Retinal pigment epithelial cell (primary cell): ENCODE data around the gene TST.

Source experiments
- DNase-seq: peaks from one replicate; pipeline ENCODE4 v3.0.0-alpha.2; 2010; ENCODE audit warnings: low read depth
- H3K4me3 ChIP-seq: 2 replicates; pipeline ENCODE4 v1.5.1; 2011; ENCODE audit warnings: mild to moderate bottlenecking, low read length, control low read depth, moderate library complexity
- TF ChIP-seq, protein P1 (sequence below): conservative IDR thresholded peaks from 2 replicates; pipeline ENCODE4 v1.5.1; 2011; ENCODE audit warnings: low read depth, low read length, control low read depth, inconsistent platforms

TST gene

GRCh38 chr22:37007651-37008050 lies 11.6 kb downstream of the TST start:
- TF ChIP-seq, protein P1, sequence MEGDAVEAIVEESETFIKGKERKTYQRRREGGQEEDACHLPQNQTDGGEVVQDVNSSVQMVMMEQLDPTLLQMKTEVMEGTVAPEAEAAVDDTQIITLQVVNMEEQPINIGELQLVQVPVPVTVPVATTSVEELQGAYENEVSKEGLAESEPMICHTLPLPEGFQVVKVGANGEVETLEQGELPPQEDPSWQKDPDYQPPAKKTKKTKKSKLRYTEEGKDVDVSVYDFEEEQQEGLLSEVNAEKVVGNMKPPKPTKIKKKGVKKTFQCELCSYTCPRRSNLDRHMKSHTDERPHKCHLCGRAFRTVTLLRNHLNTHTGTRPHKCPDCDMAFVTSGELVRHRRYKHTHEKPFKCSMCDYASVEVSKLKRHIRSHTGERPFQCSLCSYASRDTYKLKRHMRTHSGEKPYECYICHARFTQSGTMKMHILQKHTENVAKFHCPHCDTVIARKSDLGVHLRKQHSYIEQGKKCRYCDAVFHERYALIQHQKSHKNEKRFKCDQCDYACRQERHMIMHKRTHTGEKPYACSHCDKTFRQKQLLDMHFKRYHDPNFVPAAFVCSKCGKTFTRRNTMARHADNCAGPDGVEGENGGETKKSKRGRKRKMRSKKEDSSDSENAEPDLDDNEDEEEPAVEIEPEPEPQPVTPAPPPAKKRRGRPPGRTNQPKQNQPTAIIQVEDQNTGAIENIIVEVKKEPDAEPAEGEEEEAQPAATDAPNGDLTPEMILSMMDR: no peak
- no peak for DNase-seq
- no peak overlapping the region for H3K4me3 ChIP-seq

DNA sequence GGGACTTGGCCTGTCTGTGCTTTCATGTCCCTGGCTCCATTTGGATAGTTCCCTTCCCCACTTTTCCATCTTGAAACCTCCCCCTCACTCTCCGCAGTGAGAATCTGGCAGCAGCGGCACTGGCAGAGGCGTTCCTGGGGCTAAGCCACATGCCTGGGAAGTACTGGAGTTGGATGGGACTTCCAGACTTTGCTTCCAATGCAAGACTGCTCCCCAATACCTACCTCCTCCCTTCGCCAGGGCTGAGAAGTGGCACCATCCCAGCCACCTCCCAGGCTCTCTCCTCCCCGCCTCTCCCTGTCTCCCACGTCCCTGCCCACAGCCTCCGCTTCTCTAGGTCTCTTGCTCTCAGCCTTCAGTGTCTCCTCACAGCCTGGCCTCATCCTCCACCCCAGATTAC lies 16.6 kb downstream of the TST start:
- TF ChIP-seq, protein P1: no peak
- no peak overlapping the region for H3K4me3 ChIP-seq
- no peak for DNase-seq

DNA sequence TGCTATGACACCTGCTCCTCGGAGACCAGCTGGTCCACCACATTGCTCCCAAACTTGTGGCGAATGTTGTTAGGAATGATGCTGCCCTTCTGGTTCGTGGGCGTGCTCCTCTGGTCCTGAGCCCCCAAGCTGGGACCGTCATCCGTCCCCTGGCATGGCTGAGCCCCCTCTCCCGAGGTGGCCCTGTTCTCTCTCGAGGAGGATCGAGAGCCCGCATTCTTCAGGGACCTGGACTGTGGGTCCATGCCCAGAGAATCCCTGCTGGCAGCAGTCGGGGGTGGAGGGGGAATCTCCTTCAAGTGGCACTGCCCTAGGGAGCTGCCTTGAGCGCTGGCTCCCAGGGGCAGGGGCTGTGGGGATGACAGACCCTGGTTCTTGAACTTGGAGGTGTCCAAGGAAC lies 17.4 kb downstream of the TST start:
- no peak for DNase-seq
- H3K4me3 ChIP-seq: no peak overlapping the region
- TF ChIP-seq, protein P1: no peak

DNA sequence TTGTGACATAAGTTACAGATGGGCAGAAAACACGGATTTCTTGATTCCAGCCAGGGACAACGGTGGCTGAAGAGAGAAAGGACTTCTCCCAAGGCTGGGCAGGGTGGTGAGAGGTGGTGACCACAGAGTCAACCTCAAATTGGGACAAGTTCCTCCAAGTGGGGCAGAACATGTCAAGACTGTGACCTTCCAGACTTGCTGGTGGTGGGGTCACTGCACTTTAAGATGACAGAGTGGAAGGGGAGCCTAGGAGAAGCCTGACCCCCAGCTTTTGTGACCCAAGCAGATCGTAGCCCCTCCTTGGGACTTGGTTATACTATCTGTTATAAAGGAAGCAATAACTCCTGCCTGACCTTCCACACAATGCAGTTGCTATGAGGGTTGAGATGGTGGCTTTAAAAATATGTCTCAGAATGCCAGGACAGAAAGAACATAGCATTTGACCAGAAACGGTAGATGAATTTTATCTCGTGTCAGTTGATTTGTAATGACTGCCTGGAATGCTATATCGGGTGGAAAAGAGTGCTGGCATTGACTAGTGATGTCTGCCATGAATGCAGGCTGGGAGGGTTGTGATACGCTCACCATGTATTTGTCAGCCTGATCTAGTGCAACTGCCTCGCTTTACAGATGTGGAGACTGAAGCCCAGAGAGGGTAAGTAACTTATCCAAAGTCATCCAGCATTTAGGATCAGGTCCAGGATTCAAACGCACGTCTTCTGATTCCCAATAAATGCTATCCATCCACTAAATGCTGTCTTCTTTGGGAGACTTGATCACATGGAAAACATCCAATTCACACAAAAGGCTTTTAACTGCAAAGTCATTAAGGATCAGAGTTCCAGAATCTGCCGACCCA lies 18.3 kb downstream of the TST start:
- DNase-seq: no peak

DNA sequence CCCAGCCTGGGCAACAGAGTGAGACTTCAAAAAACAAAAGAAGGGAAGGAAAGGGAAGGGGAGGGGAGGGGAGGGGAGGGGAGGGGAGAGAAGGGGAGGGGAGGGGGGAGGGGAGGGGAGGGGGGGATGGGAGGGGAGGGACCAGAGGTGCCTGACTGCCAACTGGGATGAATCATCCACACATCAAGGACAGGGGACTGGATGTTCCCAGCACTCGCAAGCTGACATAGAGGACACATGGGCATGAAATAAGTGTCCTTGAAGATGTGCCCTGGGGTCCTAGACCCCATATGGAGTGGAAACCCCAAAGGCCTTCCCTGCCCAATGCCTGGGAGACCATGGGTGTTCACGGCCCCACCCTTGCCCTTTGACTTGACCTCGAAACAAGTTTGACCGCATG lies 19.8 kb downstream of the TST start:
- DNase-seq: no peak
- H3K4me3 ChIP-seq: no peak overlapping the region
- TF ChIP-seq, protein P1: no peak

More for the DNA sequence above, 18.3 kb downstream of the TST start:
- no peak overlapping the region for H3K4me3 ChIP-seq
- TF ChIP-seq, protein P1: no peak

- H3K4me3 ChIP-seq: no peak overlapping the region
- no peak for DNase-seq
- TF ChIP-seq, protein P1: peak; percentile 17
These were observed 20.5 kb downstream of the TST start for GRCh38 chr22:36998620-36999351.
